Common myeloid progenitor, CD34-positive (primary cell): ENCODE results near the gene ANKRD53.

Source experiments
- CTCF ChIA-PET: fragments of 350-600 bp; sonication (Branson Sonifier 250); formaldehyde crosslinking; loops from one replicate; lab custom pipeline; 2021; ENCODE audit warnings: antibody characterized with exemption; lab: Charles Lee
- POLR2A ChIA-PET: fragments of 350-600 bp; sonication (Branson Sonifier 250); formaldehyde crosslinking; loops from one replicate; lab custom pipeline; 2021; ENCODE audit warnings: antibody characterized with exemption; lab: Charles Lee
- DNase-seq, 3 donors: peaks; one replicate each; pipeline versions ENCODE4 v3.0.0 to v3.0.0-alpha.2; 2013
- H3K27ac ChIP-seq, 2 experiments: 1 replicate in 1 of 2; 2 replicates in 1 of 2; pipeline ENCODE4 v1.7.0; 2013; ENCODE audit warnings: inconsistent platforms in 2 of 2, low read length in 2 of 2, mild to moderate bottlenecking in 2 of 2, low read depth in 1 of 2, moderate library complexity in 1 of 2; ENCODE audit not compliant: severe bottlenecking in 2 of 2, insufficient read depth in 1 of 2, poor library complexity in 1 of 2
- H3K27me3 ChIP-seq, 5 experiments: replicated peaks in 2 of 5; 1 replicate in 3 of 5; 2 replicates in 2 of 5; pipeline versions ENCODE4 v1.6.1 to v1.7.0; 2013; ENCODE audit warnings: low read length in 4 of 5, mild to moderate bottlenecking in 2 of 5, moderate library complexity in 2 of 5, inconsistent platforms in 1 of 5; ENCODE audit not compliant: insufficient read depth in 5 of 5, control insufficient read depth in 4 of 5
- H3K36me3 ChIP-seq, 4 experiments: 1 replicate in 2 of 4; 2 replicates in 2 of 4; pipeline versions ENCODE4 v1.6.1 to v1.7.0; 2013; ENCODE audit warnings: low read length in 3 of 4, control low read depth in 1 of 4, mild to moderate bottlenecking in 1 of 4; ENCODE audit not compliant: control insufficient read depth in 4 of 4, insufficient read depth in 4 of 4
- H3K4me1 ChIP-seq, 4 experiments: 1 replicate in 3 of 4; 2 replicates in 1 of 4; pipeline versions ENCODE4 v1.6.1 to v1.7.1; 2013; ENCODE audit warnings: low read length in 3 of 4, mild to moderate bottlenecking in 3 of 4, control low read depth in 1 of 4, inconsistent platforms in 1 of 4, moderate library complexity in 1 of 4; ENCODE audit not compliant: control insufficient read depth in 4 of 4, insufficient read depth in 4 of 4; ENCODE audit errors: control extremely low read depth in 1 of 4
- H3K4me3 ChIP-seq, 7 experiments: 1 replicate in 4 of 7; 2 replicates in 3 of 7; pipeline versions ENCODE4 v1.5.1 to v1.7.0; 2013; ENCODE audit warnings: mild to moderate bottlenecking in 7 of 7, low read length in 6 of 7, moderate library complexity in 6 of 7, inconsistent platforms in 2 of 7, low read depth in 2 of 7, control low read depth in 1 of 7; ENCODE audit not compliant: insufficient read depth in 4 of 7, control insufficient read depth in 1 of 7; ENCODE audit errors: extremely low read depth in 1 of 7
- H3K9me3 ChIP-seq, 5 experiments: 1 replicate in 4 of 5; 2 replicates in 1 of 5; pipeline versions ENCODE4 v1.6.1 to v1.7.1; 2013; ENCODE audit warnings: low read length in 4 of 5, mild to moderate bottlenecking in 2 of 5, inconsistent platforms in 1 of 5, low read depth in 1 of 5, moderate library complexity in 1 of 5; ENCODE audit not compliant: control insufficient read depth in 4 of 5, insufficient read depth in 2 of 5; ENCODE audit errors: control extremely low read depth in 1 of 5
- WGBS: methylation state at CpG from one replicate; pipeline ENCODE4 v1.1.5; 2013; ENCODE audit not compliant: insufficient coverage; 5-methylcytosine and 5-hydroxymethylcytosine counted together

Gene ANKRD53

GRCh38 chr2:70981421-70981820 lies 3.0 kb downstream of the ANKRD53 start:
- ChIA-PET CTCF (interaction anchor here (0.5 to 14.6 kb wide), 4 partner anchors 18 to 1879 kb away, joined by 3 to 181 read pairs (median 5); no protein-coding TSS in a partner anchor), POLR2A (no interaction called here)
- 100% methylated on average over 1 of the region's 2 CpGs for WGBS

GRCh38 chr2:70981866-70982810 lies 3.7 kb downstream of the ANKRD53 start:
- H3K4me3 ChIP-seq, result no peak overlapping the region
- no peak for DNase-seq
- WGBS, result 82% methylated on average over 13 of the region's 14 CpGs
- peaks cover 0 to 15% (median 2%) of the 10 kb centered on the region in 5 experiments for H3K27me3 ChIP-seq
- H3K27ac ChIP-seq, result no peak overlapping the region
- peaks cover 5 to 35% (median 22%) of the 10 kb centered on the region in 4 experiments for H3K4me1 ChIP-seq
- ChIA-PET CTCF (interaction anchor here (0.5 to 14.6 kb wide), 7 partner anchors 8 to 1878 kb away, joined by 3 to 181 read pairs (median 6); no protein-coding TSS in a partner anchor), POLR2A (no interaction called here)
- H3K9me3 ChIP-seq, result no peaks in the 10 kb centered on the region
- H3K36me3 ChIP-seq, result peaks cover 0 to 17% (median 6%) of the 10 kb centered on the region in 4 experiments

More at GRCh38 chr2:70981421-70981820, 3.0 kb downstream of the ANKRD53 start:
- H3K4me1 ChIP-seq, result peaks cover 5 to 37% (median 22%) of the 10 kb centered on the region in 4 experiments
- DNase-seq, result no peak
- H3K27ac ChIP-seq, result no peak overlapping the region
- H3K27me3 ChIP-seq, result peaks cover 0 to 15% (median 2%) of the 10 kb centered on the region in 5 experiments
- H3K9me3 ChIP-seq, result no peaks in the 10 kb centered on the region
- no peak overlapping the region for H3K4me3 ChIP-seq
- H3K36me3 ChIP-seq, result peaks cover 0 to 10% (median 3%) of the 10 kb centered on the region in 4 experiments

- Histone ChIP-seq H3K4me3 (no peak overlapping the region), H3K36me3 (peaks cover 0 to 25% (median 12%) of the 10 kb centered on the region in 4 experiments), H3K4me1 (peaks cover 2 to 29% (median 17%) of the 10 kb centered on the region in 4 experiments), H3K27ac (no peak overlapping the region), H3K9me3 (no peaks in the 10 kb centered on the region), H3K27me3 (peaks cover 0 to 13% (median 1%) of the 10 kb centered on the region in 5 experiments)
- DNase-seq, result no peak
- ChIA-PET POLR2A (no interaction called here), CTCF (interaction anchor here (0.7 to 14.6 kb wide), 7 partner anchors 9 to 327 kb away, joined by 3 to 181 read pairs (median 11); no protein-coding TSS in a partner anchor)
- WGBS, result 100% methylated on average over 3 of the region's 3 CpGs
Measured at GRCh38 chr2:70982971-70983370, 4.5 kb downstream of the ANKRD53 start.

GRCh38 chr2:70983506-70984227 lies 5.2 kb downstream of the ANKRD53 start:
- WGBS, result 97% methylated on average over 6 of the region's 8 CpGs
- POLR2A ChIA-PET, result no interaction called here
- H3K27ac ChIP-seq, result no peak overlapping the region
- CTCF ChIA-PET, result interaction anchor here (0.7 to 14.6 kb wide), 11 partner anchors 10 to 684 kb away, joined by 3 to 181 read pairs (median 6); partner anchors contain the start of genes NAGK and TEX261
- H3K4me3 ChIP-seq, result no peak overlapping the region
- DNase-seq, result no peak
- peaks cover 0 to 6% (median 0%) of the 10 kb centered on the region in 5 experiments for H3K27me3 ChIP-seq
- H3K4me1 ChIP-seq, result peaks cover 0 to 22% (median 10%) of the 10 kb centered on the region in 4 experiments
- no peaks in the 10 kb centered on the region for H3K9me3 ChIP-seq
- peaks cover under 1 to 32% (median 16%) of the 10 kb centered on the region in 4 experiments for H3K36me3 ChIP-seq

- no peaks in the 10 kb centered on the region for H3K9me3 ChIP-seq
- ChIA-PET POLR2A (no interaction called here), CTCF (interaction anchor here (0.7 to 14.6 kb wide), 15 partner anchors 9 to 685 kb away, joined by 3 to 181 read pairs (median 5); partner anchors contain the start of genes NAGK and TEX261)
- H3K4me3 ChIP-seq, result peak overlapping the region in 5 of 7 experiments; percentile 19 to 81 (median 65)
- WGBS, result 6% methylated on average over 2 of the region's 3 CpGs
- no peak for DNase-seq
- H3K4me1 ChIP-seq, result peaks cover 0 to 17% (median 7%) of the 10 kb centered on the region in 4 experiments
- H3K36me3 ChIP-seq, result peaks cover 6 to 38% (median 18%) of the 10 kb centered on the region in 4 experiments
- no peak overlapping the region for H3K27ac ChIP-seq
- H3K27me3 ChIP-seq, result peaks cover 0 to 2% (median 0%) of the 10 kb centered on the region in 5 experiments
Measured at GRCh38 chr2:70984228-70984575, 5.8 kb downstream of the ANKRD53 start.

- H3K27me3 ChIP-seq, result no peaks in the 10 kb centered on the region
- H3K36me3 ChIP-seq, result peaks cover 6 to 42% (median 23%) of the 10 kb centered on the region in 4 experiments
- peak overlapping the region in 5 of 7 experiments; percentile 19 to 81 (median 65) for H3K4me3 ChIP-seq
- 15% methylated on average over 28 of the region's 32 CpGs for WGBS
- peaks cover 0 to 16% (median 7%) of the 10 kb centered on the region in 4 experiments for H3K4me1 ChIP-seq
- DNase-seq, result peak; percentile 68 to 84 (median 84)
- no peaks in the 10 kb centered on the region for H3K9me3 ChIP-seq
- H3K27ac ChIP-seq, result no peak overlapping the region
- POLR2A ChIA-PET, result no interaction called here
- CTCF ChIA-PET, result interaction anchor here (0.7 to 14.6 kb wide), 17 partner anchors 9 to 685 kb away, joined by 3 to 181 read pairs (median 4); partner anchors contain the start of genes NAGK and TEX261
Measured at GRCh38 chr2:70984576-70985282, 6.3 kb downstream of the ANKRD53 start.
